NCI-H2171 treated with DMSO at 0.1 percent for 48 hours (cell line): ENCODE measurements around the gene OR5AC2.

Source experiments
- DNase-seq: peaks from one replicate; lab custom pipeline; 2025; lab: John Stamatoyannopoulos, UW

Gene OR5AC2

GRCh38 chr3:98086873-98087272 is at the start of gene OR5AC2:
TSS of gene OR5AC2 (plus strand) at chr3:98087173. CDS start at chr3:98087173, 0 bp downstream.
- DNase-seq = no peak

GRCh38 chr3:98038286-98038685 is 48.7 kb upstream of the OR5AC2 start:
- DNase-seq = no peak

GRCh38 chr3:98038876-98039275 is 48.1 kb upstream of the OR5AC2 start:
- no peak for DNase-seq

- peak; percentile 92 for DNase-seq
These were observed 47.5 kb upstream of the OR5AC2 start for GRCh38 chr3:98039322-98040024.

- DNase-seq = no peak
These were observed 45.6 kb upstream of the OR5AC2 start for GRCh38 chr3:98041350-98041749.

GRCh38 chr3:98048586-98048985 is 38.4 kb upstream of the OR5AC2 start:
- DNase-seq = no peak

GRCh38 chr3:98049271-98049670 is 37.7 kb upstream of the OR5AC2 start:
- DNase-seq = no peak

- no peak for DNase-seq
These were observed 30.9 kb upstream of the OR5AC2 start for GRCh38 chr3:98056035-98056434.

GRCh38 chr3:98057631-98058030 is 29.3 kb upstream of the OR5AC2 start:
- DNase-seq = no peak

- DNase-seq = no peak
These were observed 28.6 kb upstream of the OR5AC2 start for GRCh38 chr3:98058244-98058960.

GRCh38 chr3:98068824-98069223 is 18.1 kb upstream of the OR5AC2 start:
- no peak for DNase-seq

GRCh38 chr3:98070840-98071239 is 16.1 kb upstream of the OR5AC2 start:
- no peak for DNase-seq

- no peak for DNase-seq
These were observed 13.5 kb upstream of the OR5AC2 start for GRCh38 chr3:98073486-98073885.

GRCh38 chr3:98095882-98096281 is 8.9 kb downstream of the OR5AC2 start:
- no peak for DNase-seq

GRCh38 chr3:98099848-98100247 is 12.9 kb downstream of the OR5AC2 start:
- DNase-seq = no peak

GRCh38 chr3:98108162-98108561 is 21.2 kb downstream of the OR5AC2 start:
- no peak for DNase-seq

GRCh38 chr3:98109807-98110549 is 23.0 kb downstream of the OR5AC2 start:
- no peak for DNase-seq

GRCh38 chr3:98110550-98110908 is 23.6 kb downstream of the OR5AC2 start:
- DNase-seq = no peak

- DNase-seq = no peak
These were observed 27.3 kb downstream of the OR5AC2 start for GRCh38 chr3:98114264-98114663.

GRCh38 chr3:98115717-98116116 is 28.7 kb downstream of the OR5AC2 start:
- DNase-seq = no peak

- no peak for DNase-seq
These were observed 43.4 kb downstream of the OR5AC2 start, which contains the start of gene OR5H1 for GRCh38 chr3:98130421-98130820. TSS of gene OR5H1 (plus strand) at chr3:98130721. CDS start at chr3:98132698, 1,977 bp downstream.

GRCh38 chr3:98136631-98137030 is 49.7 kb downstream of the OR5AC2 start:
- DNase-seq = no peak
